ENCODE results near the gene PFKL.
"Not testable (repeated sequence)": the region's sequence is repeated elsewhere in the genome, so short reads cannot be mapped to it uniquely, and the experiment has no call there.

Gene PFKL

GRCh38 chr21:44281801-44282200, 18.1 kb upstream of the PFKL start:
- Histone ChIP-seq H3K9ac (ENCODE audit: low read length in 2 of 2) (no peak overlapping the region), H3K4me3 (ENCODE audit: low read length in 2 of 2) (no peak overlapping the region), H3K4me1 (ENCODE audit: control insufficient read depth, insufficient read depth, low read length) (no peaks in the 10 kb centered on the region), H3K36me3 (ENCODE audit: control insufficient read depth in 2 of 2, insufficient read depth in 2 of 2, low read length in 2 of 2) (no peaks in the 10 kb centered on the region), H3K27ac (ENCODE audit: low read length) (no peak overlapping the region), H3K27me3 (ENCODE audit: control insufficient read depth in 1 of 2, insufficient read depth in 2 of 2, low read length in 2 of 2) (peaks cover 4 to 16% of the 10 kb centered on the region in 2 donors), H3K9me3 (ENCODE audit: control insufficient read depth in 2 of 2, low read length in 2 of 2) (no peaks in the 10 kb centered on the region)

- Histone ChIP-seq H3K4me1 (ENCODE audit: control insufficient read depth, insufficient read depth, low read length) (no peaks in the 10 kb centered on the region), H3K9ac (ENCODE audit: low read length in 2 of 2) (no peak overlapping the region), H3K36me3 (ENCODE audit: control insufficient read depth in 2 of 2, insufficient read depth in 2 of 2, low read length in 2 of 2) (no peaks in the 10 kb centered on the region), H3K27me3 (ENCODE audit: control insufficient read depth in 1 of 2, insufficient read depth in 2 of 2, low read length in 2 of 2) (peaks cover 4 to 20% of the 10 kb centered on the region in 2 donors), H3K4me3 (ENCODE audit: low read length in 2 of 2) (no peak overlapping the region), H3K27ac (ENCODE audit: low read length) (no peak overlapping the region), H3K9me3 (ENCODE audit: control insufficient read depth in 2 of 2, low read length in 2 of 2) (no peaks in the 10 kb centered on the region)
Measured at GRCh38 chr21:44282370-44282769, 17.5 kb upstream of the PFKL start.

- not testable (repeated sequence) for H3K4me1 ChIP-seq (ENCODE audit: control insufficient read depth, insufficient read depth, low read length); H3K36me3 ChIP-seq (ENCODE audit: control insufficient read depth in 2 of 2, insufficient read depth in 2 of 2, low read length in 2 of 2); H3K4me3 ChIP-seq (ENCODE audit: low read length in 2 of 2); H3K9me3 ChIP-seq (ENCODE audit: control insufficient read depth in 2 of 2, low read length in 2 of 2); H3K9ac ChIP-seq (ENCODE audit: low read length in 2 of 2); H3K27ac ChIP-seq (ENCODE audit: low read length)
- H3K27me3 ChIP-seq (ENCODE audit: control insufficient read depth in 1 of 2, insufficient read depth in 2 of 2, low read length in 2 of 2), result peaks cover 7 to 25% of the 10 kb centered on the region in 2 donors
Measured at GRCh38 chr21:44283211-44283785, 16.6 kb upstream of the PFKL start.

GRCh38 chr21:44283948-44284347, 15.9 kb upstream of the PFKL start:
- H3K4me3 ChIP-seq (ENCODE audit: low read length in 2 of 2), result no peak overlapping the region
- no peaks in the 10 kb centered on the region for H3K36me3 ChIP-seq (ENCODE audit: control insufficient read depth in 2 of 2, insufficient read depth in 2 of 2, low read length in 2 of 2)
- H3K9ac ChIP-seq (ENCODE audit: low read length in 2 of 2), result no peak overlapping the region
- peaks cover 7 to 25% of the 10 kb centered on the region in 2 donors for H3K27me3 ChIP-seq (ENCODE audit: control insufficient read depth in 1 of 2, insufficient read depth in 2 of 2, low read length in 2 of 2)
- H3K9me3 ChIP-seq (ENCODE audit: control insufficient read depth in 2 of 2, low read length in 2 of 2), result no peaks in the 10 kb centered on the region
- H3K4me1 ChIP-seq (ENCODE audit: control insufficient read depth, insufficient read depth, low read length), result no peaks in the 10 kb centered on the region
- no peak overlapping the region for H3K27ac ChIP-seq (ENCODE audit: low read length)

- peaks cover 8 to 25% of the 10 kb centered on the region in 2 donors for H3K27me3 ChIP-seq (ENCODE audit: control insufficient read depth in 1 of 2, insufficient read depth in 2 of 2, low read length in 2 of 2)
- H3K9ac ChIP-seq (ENCODE audit: low read length in 2 of 2), result no peak within 1 kb of the TSS
- peak within 1 kb of the TSS in 1 of 2 donors; percentile 40 for H3K4me3 ChIP-seq (ENCODE audit: low read length in 2 of 2)
- no peak within 1 kb of the TSS for H3K27ac ChIP-seq (ENCODE audit: low read length)
- H3K4me1 ChIP-seq (ENCODE audit: control insufficient read depth, insufficient read depth, low read length), result no peaks in the 10 kb centered on the region
- no peaks in the 10 kb centered on the region for H3K9me3 ChIP-seq (ENCODE audit: control insufficient read depth in 2 of 2, low read length in 2 of 2)
- H3K36me3 ChIP-seq (ENCODE audit: control insufficient read depth in 2 of 2, insufficient read depth in 2 of 2, low read length in 2 of 2), result no peaks in the 10 kb centered on the region
Measured at GRCh38 chr21:44285138-44285992, 14.5 kb upstream of the PFKL start, which contains the start of gene AIRE. TSS of gene AIRE (plus strand) at chr21:44285876. CDS start at chr21:44286007, 131 bp downstream.

GRCh38 chr21:44286086-44286715, 13.7 kb upstream of the PFKL start:
- peaks cover 9 to 25% of the 10 kb centered on the region in 2 donors for H3K27me3 ChIP-seq (ENCODE audit: control insufficient read depth in 1 of 2, insufficient read depth in 2 of 2, low read length in 2 of 2)
- H3K9ac ChIP-seq (ENCODE audit: low read length in 2 of 2), result no peak overlapping the region
- no peaks in the 10 kb centered on the region for H3K4me1 ChIP-seq (ENCODE audit: control insufficient read depth, insufficient read depth, low read length)
- no peak overlapping the region for H3K27ac ChIP-seq (ENCODE audit: low read length)
- H3K4me3 ChIP-seq (ENCODE audit: low read length in 2 of 2), result no peak overlapping the region
- H3K36me3 ChIP-seq (ENCODE audit: control insufficient read depth in 2 of 2, insufficient read depth in 2 of 2, low read length in 2 of 2), result no peaks in the 10 kb centered on the region
- no peaks in the 10 kb centered on the region for H3K9me3 ChIP-seq (ENCODE audit: control insufficient read depth in 2 of 2, low read length in 2 of 2)

GRCh38 chr21:44286716-44287632, 12.9 kb upstream of the PFKL start:
- Histone ChIP-seq H3K9ac (ENCODE audit: low read length in 2 of 2) (no peak overlapping the region), H3K4me1 (ENCODE audit: control insufficient read depth, insufficient read depth, low read length) (no peaks in the 10 kb centered on the region), H3K4me3 (ENCODE audit: low read length in 2 of 2) (no peak overlapping the region), H3K27me3 (ENCODE audit: control insufficient read depth in 1 of 2, insufficient read depth in 2 of 2, low read length in 2 of 2) (peaks cover 9 to 25% of the 10 kb centered on the region in 2 donors), H3K36me3 (ENCODE audit: control insufficient read depth in 2 of 2, insufficient read depth in 2 of 2, low read length in 2 of 2) (no peaks in the 10 kb centered on the region), H3K9me3 (ENCODE audit: control insufficient read depth in 2 of 2, low read length in 2 of 2) (no peaks in the 10 kb centered on the region), H3K27ac (ENCODE audit: low read length) (no peak overlapping the region)

GRCh38 chr21:44288251-44289110, 11.4 kb upstream of the PFKL start:
- no peak overlapping the region for H3K9ac ChIP-seq (ENCODE audit: low read length in 2 of 2)

GRCh38 chr21:44289381-44290010, 10.4 kb upstream of the PFKL start:
- peaks cover 3% of the 10 kb centered on the region for H3K4me1 ChIP-seq (ENCODE audit: control insufficient read depth, insufficient read depth, low read length)
- H3K36me3 ChIP-seq (ENCODE audit: control insufficient read depth in 2 of 2, insufficient read depth in 2 of 2, low read length in 2 of 2), result no peaks in the 10 kb centered on the region
- H3K9me3 ChIP-seq (ENCODE audit: control insufficient read depth in 2 of 2, low read length in 2 of 2), result no peaks in the 10 kb centered on the region
- no peak overlapping the region for H3K27ac ChIP-seq (ENCODE audit: low read length)
- H3K27me3 ChIP-seq (ENCODE audit: control insufficient read depth in 1 of 2, insufficient read depth in 2 of 2, low read length in 2 of 2), result peaks cover 9 to 25% of the 10 kb centered on the region in 2 donors
- H3K4me3 ChIP-seq (ENCODE audit: low read length in 2 of 2), result no peak overlapping the region
- no peak overlapping the region for H3K9ac ChIP-seq (ENCODE audit: low read length in 2 of 2)

More at GRCh38 chr21:44288251-44289110, 11.4 kb upstream of the PFKL start:
- no peak overlapping the region for H3K4me3 ChIP-seq (ENCODE audit: low read length in 2 of 2)
- H3K9me3 ChIP-seq (ENCODE audit: control insufficient read depth in 2 of 2, low read length in 2 of 2), result no peaks in the 10 kb centered on the region
- no peaks in the 10 kb centered on the region for H3K4me1 ChIP-seq (ENCODE audit: control insufficient read depth, insufficient read depth, low read length)
- H3K27ac ChIP-seq (ENCODE audit: low read length), result no peak overlapping the region
- H3K27me3 ChIP-seq (ENCODE audit: control insufficient read depth in 1 of 2, insufficient read depth in 2 of 2, low read length in 2 of 2), result peaks cover 9 to 25% of the 10 kb centered on the region in 2 donors
- H3K36me3 ChIP-seq (ENCODE audit: control insufficient read depth in 2 of 2, insufficient read depth in 2 of 2, low read length in 2 of 2), result no peaks in the 10 kb centered on the region

Data from stomach smooth muscle (tissue), 2 donors.